Prostate gland (tissue), 2 donors: ENCODE data around the gene DHRS12.

Experiments used
- CTCF ChIP-seq, 4 experiments: fragments of 200-600 bp in 2 of 4; fragments of 450-650 bp in 2 of 4; sonication (generic) in 2 of 4; IDR thresholded peaks; 1 replicate in 3 of 4; 2 replicates in 1 of 4; pipeline ENCODE4 v1.5.1; 2016 to 2019; ENCODE audit warnings: antibody characterized with exemption in 4 of 4, mild to moderate bottlenecking in 2 of 4, moderate library complexity in 2 of 4
- POLR2A ChIP-seq: fragments of 450-650 bp; IDR thresholded peaks from one replicate; pipeline ENCODE4 v1.6.1; 2016; ENCODE audit warnings: antibody characterized with exemption, mild to moderate bottlenecking

- no peak for TF ChIP-seq POLR2A
- TF ChIP-seq CTCF (IDR thresholded peaks at IDR 0.05) = no peak
These were observed 27.8 kb downstream of the DHRS12 start for GRCh38 chr13:51776179-51776578.
